IMR-90 (cell line): Measurements from ENCODE around the gene MAST1. TPM values are rescaled to one million over a fixed set of nuclear protein-coding genes. Genes with fewer than 3 reads are reported as not detected.
A peak's percentile ranks its signal among the peaks of the same experiment; 100 is the strongest.

Source experiments
- ATAC-seq: fragments of 200-7000 bp; cut with Tn5 transposase; 2 replicates; pipeline ENCODE4 v1.9.1; 2020; ENCODE audit warnings: low read depth, mild to moderate bottlenecking, moderate library complexity
- BruUV-seq: library from RNA; stranded (reverse); fragments of 400-500 nt; replicated peaks from 2 replicates; lab custom pipeline; 2021; lab: Mats Ljungman, UMichigan
- CTCF ChIA-PET: fragments of 300-600 bp; formaldehyde crosslinking; extraction: SDS; loops from one replicate; lab custom pipeline; 2021; ENCODE audit warnings: antibody characterized with exemption; lab: Yijun Ruan, JAX
- POLR2A ChIA-PET: fragments of 300-600 bp; sonication (Branson Sonifier 250); formaldehyde crosslinking; loops from one replicate; lab custom pipeline; 2022; ENCODE audit warnings: antibody characterized with exemption; ENCODE audit not compliant: unreplicated experiment; lab: Charles Lee
- DNase-seq: peaks from one replicate; pipeline ENCODE4 v3.0.0; 2013
- H2AFZ ChIP-seq: replicated peaks from 2 replicates; pipeline ENCODE3; 2013; ENCODE audit warnings: low read length, mild to moderate bottlenecking; ENCODE audit not compliant: poor library complexity
- H2AK5ac ChIP-seq: 2 replicates; pipeline ENCODE4 v1.6.1; 2013; ENCODE audit warnings: low read depth, low read length, inconsistent platforms
- H2AK9ac ChIP-seq: replicated peaks from 2 replicates; pipeline ENCODE3; 2013; ENCODE audit warnings: mild to moderate bottlenecking, low read depth, low read length, moderate library complexity; ENCODE audit not compliant: poor library complexity
- H2BK120ac ChIP-seq: 2 replicates; pipeline ENCODE4 v1.6.1; 2013; ENCODE audit warnings: low read depth, low read length, inconsistent platforms
- H2BK15ac ChIP-seq: 3 replicates; pipeline ENCODE4 v1.6.1; 2013; ENCODE audit warnings: low read depth, low read length, inconsistent platforms
- H2BK20ac ChIP-seq: 2 replicates; pipeline ENCODE4 v1.6.1; 2013; ENCODE audit warnings: low read depth, mild to moderate bottlenecking, inconsistent platforms, low read length, moderate library complexity
- H2BK5ac ChIP-seq: 2 replicates; pipeline ENCODE4 v1.6.1; 2013; ENCODE audit warnings: mild to moderate bottlenecking, low read depth, low read length, inconsistent platforms; ENCODE audit not compliant: poor library complexity, severe bottlenecking
- H3K14ac ChIP-seq: replicated peaks from 2 replicates; pipeline ENCODE4 v1.6.1; 2013; ENCODE audit warnings: low read depth, low read length, inconsistent platforms
- H3K18ac ChIP-seq: 2 replicates; pipeline ENCODE4 v1.6.1; 2013; ENCODE audit warnings: low read depth, low read length, control low read depth
- H3K23ac ChIP-seq: 2 replicates; pipeline ENCODE4 v1.6.1; 2013; ENCODE audit warnings: low read depth, low read length, inconsistent platforms
- H3K27ac ChIP-seq: 2 replicates; pipeline ENCODE4 v1.5.1; 2013; ENCODE audit warnings: mild to moderate bottlenecking, control low read depth, low read length; ENCODE audit not compliant: insufficient read depth
- H3K27me3 ChIP-seq: 2 replicates; pipeline ENCODE4 v1.6.1; 2013; ENCODE audit warnings: low read length; ENCODE audit not compliant: control insufficient read depth, insufficient read depth
- H3K36me3 ChIP-seq: 2 replicates; pipeline ENCODE4 v1.6.1; 2013; ENCODE audit warnings: low read length, mixed read lengths; ENCODE audit not compliant: control insufficient read depth, insufficient read depth
- H3K4ac ChIP-seq: 2 replicates; pipeline ENCODE4 v1.6.1; 2013; ENCODE audit warnings: low read depth, low read length, inconsistent platforms
- H3K4me1 ChIP-seq: 2 replicates; pipeline ENCODE4 v1.6.1; 2013; ENCODE audit warnings: low read length, mixed read lengths; ENCODE audit not compliant: control insufficient read depth, insufficient read depth
- H3K4me2 ChIP-seq: 2 replicates; pipeline ENCODE4 v1.6.1; 2013; ENCODE audit warnings: low read depth, mild to moderate bottlenecking, control low read depth, low read length, moderate library complexity
- H3K4me3 ChIP-seq: 2 replicates; pipeline ENCODE4 v1.5.1; 2013; ENCODE audit warnings: low read depth, mild to moderate bottlenecking, control low read depth, low read length, moderate library complexity; ENCODE audit not compliant: insufficient read depth
- H3K56ac ChIP-seq: 2 replicates; pipeline ENCODE4 v1.6.1; 2013; ENCODE audit warnings: low read length, inconsistent platforms; ENCODE audit not compliant: insufficient read depth; ENCODE audit errors: extremely low read depth
- H3K79me1 ChIP-seq, 2 experiments: 2 replicates each; pipeline ENCODE4 v1.6.1; 2013; ENCODE audit warnings: low read length in 2 of 2, inconsistent platforms in 1 of 2, low read depth in 1 of 2
- H3K9ac ChIP-seq: 2 replicates; pipeline ENCODE4 v1.6.1; 2013; ENCODE audit warnings: low read depth, low read length, control low read depth
- H3K9me1 ChIP-seq: 2 replicates; pipeline ENCODE4 v1.6.1; 2013; ENCODE audit warnings: low read length, inconsistent platforms; ENCODE audit not compliant: insufficient read depth
- H3K9me3 ChIP-seq: 2 replicates; pipeline ENCODE4 v1.6.1; 2013; ENCODE audit warnings: low read length; ENCODE audit not compliant: control insufficient read depth, insufficient read depth
- H4K20me1 ChIP-seq: 2 replicates; pipeline ENCODE4 v1.6.1; 2013; ENCODE audit warnings: low read length, inconsistent platforms; ENCODE audit not compliant: insufficient read depth
- H4K5ac ChIP-seq: 2 replicates; pipeline ENCODE4 v1.6.1; 2013; ENCODE audit warnings: mild to moderate bottlenecking, low read depth, low read length, control low read depth
- H4K8ac ChIP-seq, 2 experiments: 2 replicates each; pipeline ENCODE4 v1.6.1; 2013; ENCODE audit warnings: low read depth in 2 of 2, low read length in 2 of 2, control low read depth in 1 of 2, inconsistent platforms in 1 of 2
- H4K91ac ChIP-seq: 2 replicates; pipeline ENCODE4 v1.6.1; 2013; ENCODE audit warnings: low read depth, low read length, inconsistent platforms; ENCODE audit not compliant: insufficient read depth
- BHLHE40 ChIP-seq: fragments of 150-350 bp; IDR thresholded peaks from 2 replicates; pipeline ENCODE4 v1.6.1; 2016; ENCODE audit warnings: mild to moderate bottlenecking, low read depth, low read length
- CEBPB ChIP-seq: IDR thresholded peaks from 2 replicates; pipeline ENCODE4 v1.6.1; 2012; ENCODE audit warnings: low read depth, low read length, improper control_type of control experiment
- ELK1 ChIP-seq: fragments of 150-350 bp; IDR thresholded peaks from 2 replicates; pipeline ENCODE4 v1.6.1; 2016; ENCODE audit warnings: low read depth, mild to moderate bottlenecking, low read length, moderate library complexity, borderline replicate concordance
- FOS ChIP-seq: fragments of 150-350 bp; IDR thresholded peaks from 2 replicates; pipeline ENCODE4 v1.6.1; 2016; ENCODE audit warnings: low read depth, low read length
- MAFK ChIP-seq: IDR thresholded peaks from 2 replicates; pipeline ENCODE4 v1.6.1; 2012; ENCODE audit warnings: low read depth, low read length, improper control_type of control experiment
- MAZ ChIP-seq: IDR thresholded peaks from 2 replicates; pipeline ENCODE4 v1.6.1; 2012; ENCODE audit warnings: low read depth, mild to moderate bottlenecking, low read length, improper control_type of control experiment, moderate library complexity, borderline replicate concordance
- NFE2L2 ChIP-seq: fragments of 150-350 bp; IDR thresholded peaks from 2 replicates; pipeline ENCODE4 v1.6.1; 2016; ENCODE audit warnings: low read depth, mild to moderate bottlenecking, low read length
- POLR2A ChIP-seq: IDR thresholded peaks from 2 replicates; pipeline ENCODE4 v1.6.1; 2012; ENCODE audit warnings: mild to moderate bottlenecking, low read depth, low read length
- SMC3 ChIP-seq: fragments of 150-350 bp; IDR thresholded peaks from 2 replicates; pipeline ENCODE4 v1.6.1; 2016; ENCODE audit warnings: low read depth, mild to moderate bottlenecking, antibody characterized with exemption, low read length, moderate library complexity
- USF2 ChIP-seq: fragments of 150-350 bp; IDR thresholded peaks from 2 replicates; pipeline ENCODE4 v1.6.1; 2017; ENCODE audit warnings: mild to moderate bottlenecking, antibody characterized with exemption, low read length, low read depth
- WGBS, 2 experiments: methylation state at CpG; one replicate each; pipeline versions ENCODE4 v1.1.5 to v1.1.7; 2013; ENCODE audit warnings: missing lambda C conversion rate in 2 of 2; ENCODE audit not compliant: insufficient read length in 1 of 2; ENCODE audit errors: extremely low coverage in 2 of 2; 5-methylcytosine and 5-hydroxymethylcytosine counted together
- dilution Hi-C: fragments of 300-500 bp; cut with HindIII; formaldehyde crosslinking; loops from one replicate; pipeline ENCODE4 v1.14.3; 2018; ENCODE audit warnings: low sequenced_read_pairs; ENCODE audit not compliant: unreplicated experiment
- in situ Hi-C: fragments of 300-500 bp; cut with MboI; formaldehyde crosslinking; loops from 3 replicates; pipeline ENCODE4 v1.14.3; 2019; ENCODE audit warnings: low sequenced_read_pairs, inconsistent platforms, mixed read lengths
- intact Hi-C: fragments of 100-400 bp; cut with micrococcal nuclease; formaldehyde crosslinking; loops from 2 replicates; pipeline ENCODE4 v1.10.0; 2022
- polyA plus RNA-seq, 3 experiments: library from polyadenylated mRNA; depleted of rRNA; stranded (reverse); fragments of >200 nt; gene quantifications; 2 replicates each; pipeline ENCODE4 v1.2.3, GENCODE V29; 2012; ENCODE audit warnings: low replicate concordance in 1 of 3
- total RNA-seq: library from RNA; depleted of rRNA; stranded (reverse); fragments of >200 nt; gene quantifications from 2 replicates; pipeline ENCODE4 v1.2.3, GENCODE V29; 2012

Gene MAST1
- total and polyA plus RNA-seq, 2 of the 4 experiments (the other 2 are of a cell fraction) = 0.56 to 1.1 TPM

DNA sequence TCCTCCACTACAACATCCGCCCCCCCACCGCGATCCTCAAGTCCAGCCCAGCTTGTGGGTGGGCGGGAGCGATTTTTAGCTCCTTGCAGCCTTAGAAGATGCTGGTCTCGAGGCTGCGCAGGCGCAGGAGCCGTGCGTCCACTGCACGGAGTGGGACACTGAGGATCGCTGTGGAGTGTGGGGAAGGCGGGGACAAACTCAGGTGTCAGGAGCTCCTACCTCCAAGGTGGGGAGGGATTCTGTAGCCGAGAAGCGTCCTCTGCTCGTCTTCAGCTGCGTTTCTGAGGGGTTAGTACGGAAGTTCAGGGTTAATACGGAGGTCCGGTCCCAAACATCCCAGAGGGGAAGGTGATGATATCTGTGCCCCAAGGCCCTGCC, 3.8 kb upstream of the MAST1 start, which contains the start of gene RTBDN:
Gene RTBDN, minus strand, starts transcription at position 14 of the 378 bp plus-strand sequence. CDS start 4,600 bp downstream, outside the sequence.
- H3K23ac ChIP-seq = no peak within 1 kb of the TSS
- dilution Hi-C loops = no loop called here
- DNase-seq (no peak), ATAC-seq (no peak)
- H3K9ac ChIP-seq = no peak within 1 kb of the TSS
- no peak within 1 kb of the TSS for H2AK9ac ChIP-seq
- peaks cover 21% of the 10 kb centered on the region for H4K20me1 ChIP-seq
- ChIA-PET POLR2A (no interaction called here), CTCF (interaction anchor here (0.9 kb wide), 1 partner anchor 12 kb away, joined by 3 read pairs; no protein-coding TSS in a partner anchor)
- H3K27me3 ChIP-seq = peaks cover 60% of the 10 kb centered on the region
- BruUV-seq = no TSS peak
- H2BK20ac ChIP-seq = no peak within 1 kb of the TSS
- H3K9me3 ChIP-seq = no peaks in the 10 kb centered on the region; the same call in 1 of the 2 replicates
- H4K91ac ChIP-seq = no peak within 1 kb of the TSS
- H3K27ac ChIP-seq = no peak within 1 kb of the TSS
- peak within 1 kb of the TSS; percentile 74 for H3K4me2 ChIP-seq
- 0 out of 2 replicates have a peak, but pooled peaks cover 8% of the 10 kb centered on the region for H3K9me1 ChIP-seq
- in situ Hi-C loops = no loop called here
- no peak for TF ChIP-seq MAFK
- no peak for TF ChIP-seq SMC3
- no peak for TF ChIP-seq NFE2L2
- TF ChIP-seq CEBPB = no peak
- TF ChIP-seq ELK1 = no peak
- no peak for TF ChIP-seq USF2
- TF ChIP-seq POLR2A = no peak
- no peak for TF ChIP-seq FOS
- TF ChIP-seq MAZ = no peak
- TF ChIP-seq BHLHE40 = no peak
- H3K4me3 ChIP-seq = peak within 1 kb of the TSS; percentile 56
- no peak within 1 kb of the TSS for H3K14ac ChIP-seq
- H2AFZ ChIP-seq = peak within 1 kb of the TSS; percentile 89
- H2BK120ac ChIP-seq = no peak within 1 kb of the TSS
- intact Hi-C loops = no loop called here
- H3K36me3 ChIP-seq = no peaks in the 10 kb centered on the region
- no peak within 1 kb of the TSS for H4K8ac ChIP-seq
- no peak within 1 kb of the TSS for H2AK5ac ChIP-seq
- no peak within 1 kb of the TSS for H3K18ac ChIP-seq
- H3K56ac ChIP-seq = no peak within 1 kb of the TSS
- no peak within 1 kb of the TSS for H3K4ac ChIP-seq
- H2BK15ac ChIP-seq = no peak within 1 kb of the TSS
- 0% methylated on average over 10 of the region's 20 CpGs; no CpG with 5 or more reads in 1 of the 2 experiments for WGBS, 2 experiments
- no peak within 1 kb of the TSS for H4K5ac ChIP-seq
- peaks cover 4% of the 10 kb centered on the region; the same call in 1 of the 2 replicates for H3K4me1 ChIP-seq
- no peak within 1 kb of the TSS for H2BK5ac ChIP-seq
- no peaks in the 10 kb centered on the region for H3K79me1 ChIP-seq
